Measurements from ENCODE around the gene MYBBP1A.

- TF ChIP-seq CTCF (IDR thresholded peaks at IDR 0.05) (no peak), POLR2A (IDR thresholded peaks at IDR 0.05) (no peak)
Observed at GRCh38 chr17:4508207-4508606, 47.0 kb downstream of the MYBBP1A start.
